M059J (cell line): ENCODE results near the gene FAM131C. TPM values are rescaled to one million over a fixed set of nuclear protein-coding genes. Genes with fewer than 3 reads are reported as not detected.
"Not testable (repeated sequence)": the region's sequence is repeated elsewhere in the genome, so short reads cannot be mapped to it uniquely, and the experiment has no call there.

ENCODE experiments used
- DNase-seq: peaks from one replicate; pipeline ENCODE4 v3.0.0-alpha.2; 2012; ENCODE audit warnings: low read depth
- total RNA-seq: library from RNA; depleted of rRNA; stranded (reverse); fragments of >200 nt; shearing (Covaris generic); gene quantifications from 2 replicates; pipeline ENCODE4 v1.2.3, GENCODE V29; 2014; rRNA removed

The FAM131C gene
- total RNA-seq, result 0.71 and 1.7 TPM in 2 replicates

- peak; percentile 38 for DNase-seq
Measured at GRCh38 chr1:16073490-16074119, at the start of gene FAM131C. TSS of gene FAM131C (minus strand) at chr1:16073651. CDS start at chr1:16073442, 209 bp downstream.

GRCh38 chr1:16122916-16123315, 49.5 kb upstream of the FAM131C start:
- peak; percentile 94 for DNase-seq

- DNase-seq, result peak; percentile 85
Measured at GRCh38 chr1:16122350-16122881, 49.0 kb upstream of the FAM131C start.

GRCh38 chr1:16120940-16121410, 47.5 kb upstream of the FAM131C start:
- peak; percentile 73 for DNase-seq

GRCh38 chr1:16120407-16120806, 47.0 kb upstream of the FAM131C start:
- DNase-seq, result peak; percentile 27

- DNase-seq, result no peak
Measured at GRCh38 chr1:16119926-16120325, 46.5 kb upstream of the FAM131C start.

- DNase-seq, result no peak
Measured at GRCh38 chr1:16119504-16119903, 46.1 kb upstream of the FAM131C start.

- DNase-seq, result no peak
Measured at GRCh38 chr1:16118706-16119105, 45.3 kb upstream of the FAM131C start.

- DNase-seq, result no peak
Measured at GRCh38 chr1:16117936-16118335, 44.5 kb upstream of the FAM131C start.

GRCh38 chr1:16117369-16117768, 43.9 kb upstream of the FAM131C start:
- peak; percentile 95 for DNase-seq

GRCh38 chr1:16116625-16117024, 43.2 kb upstream of the FAM131C start:
- DNase-seq, result no peak

GRCh38 chr1:16116002-16116401, 42.6 kb upstream of the FAM131C start:
- DNase-seq, result peak; percentile 12

GRCh38 chr1:16115468-16115983, 42.1 kb upstream of the FAM131C start:
- DNase-seq, result no peak

- DNase-seq, result no peak
Measured at GRCh38 chr1:16114527-16115467, 41.3 kb upstream of the FAM131C start.

- DNase-seq, result peak; percentile 83
Measured at GRCh38 chr1:16112596-16113555, 39.4 kb upstream of the FAM131C start.

GRCh38 chr1:16111771-16112595, 38.5 kb upstream of the FAM131C start:
- DNase-seq, result peak; percentile 87

GRCh38 chr1:16110884-16111283, 37.4 kb upstream of the FAM131C start:
- DNase-seq, result no peak

GRCh38 chr1:16110456-16110855, 37.0 kb upstream of the FAM131C start:
- DNase-seq, result no peak

- DNase-seq, result peak; percentile 74
Measured at GRCh38 chr1:16109571-16109970, 36.1 kb upstream of the FAM131C start.

- not testable (repeated sequence) for DNase-seq
Measured at GRCh38 chr1:16107039-16107438, 33.6 kb upstream of the FAM131C start.
